GM06990 (cell line): Measurements from ENCODE around the gene ZFAND2A.

Source experiments
- DNase-seq: peaks from one replicate; pipeline ENCODE4 v3.0.0-alpha.2; 2011; ENCODE audit not compliant: insufficient read length; ENCODE audit errors: extremely low read depth
- H3K27me3 ChIP-seq: replicated peaks from 2 replicates; pipeline ENCODE4 v1.6.0; 2011; ENCODE audit warnings: low read length; ENCODE audit not compliant: control insufficient read depth, insufficient read depth
- H3K36me3 ChIP-seq: 2 replicates; pipeline ENCODE4 v1.5.1; 2011; ENCODE audit warnings: low read length; ENCODE audit not compliant: control insufficient read depth, insufficient read depth
- H3K4me3 ChIP-seq: replicated peaks from 2 replicates; pipeline ENCODE4 v1.5.1; 2011; ENCODE audit warnings: low read depth, mild to moderate bottlenecking, control low read depth, low read length
- CTCF ChIP-seq: IDR thresholded peaks from 2 replicates; pipeline ENCODE4 v1.5.1; 2011; ENCODE audit warnings: low read length, control low read depth, mild to moderate bottlenecking, inconsistent platforms; ENCODE audit not compliant: insufficient read depth, poor library complexity, severe bottlenecking

ZFAND2A gene

DNA sequence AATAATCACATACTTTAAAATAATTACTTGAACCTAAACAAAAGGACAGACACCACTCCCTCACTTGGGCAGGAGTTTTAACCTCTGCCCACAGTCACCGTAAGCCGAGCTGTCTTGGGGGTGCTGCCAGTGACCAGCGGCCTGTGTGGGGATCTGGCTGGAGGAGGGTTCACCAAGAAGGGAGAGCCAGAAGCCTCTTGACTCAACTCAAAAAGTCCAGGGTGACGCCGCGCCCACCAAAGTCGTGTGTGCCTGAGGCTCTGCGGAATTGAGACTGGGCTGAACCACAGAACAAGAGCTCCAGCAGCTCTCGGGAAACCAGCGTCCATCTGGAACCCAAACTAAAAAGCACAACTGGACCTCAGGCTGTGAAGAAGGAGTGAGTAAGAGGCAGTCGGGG is 35.8 kb downstream of the ZFAND2A start:
- no peak for TF ChIP-seq CTCF
- Histone ChIP-seq H3K4me3 (no peak overlapping the region), H3K36me3 (peaks cover 10% of the 10 kb centered on the region), H3K27me3 (no peaks in the 10 kb centered on the region)
- no peak for DNase-seq

- H3K36me3 ChIP-seq: peaks cover 10% of the 10 kb centered on the region
- no peak overlapping the region for H3K4me3 ChIP-seq
- no peaks in the 10 kb centered on the region for H3K27me3 ChIP-seq
- TF ChIP-seq CTCF: no peak
- DNase-seq: no peak
Observed at GRCh38 chr7:1123715-1124114, 36.3 kb downstream of the ZFAND2A start.

DNA sequence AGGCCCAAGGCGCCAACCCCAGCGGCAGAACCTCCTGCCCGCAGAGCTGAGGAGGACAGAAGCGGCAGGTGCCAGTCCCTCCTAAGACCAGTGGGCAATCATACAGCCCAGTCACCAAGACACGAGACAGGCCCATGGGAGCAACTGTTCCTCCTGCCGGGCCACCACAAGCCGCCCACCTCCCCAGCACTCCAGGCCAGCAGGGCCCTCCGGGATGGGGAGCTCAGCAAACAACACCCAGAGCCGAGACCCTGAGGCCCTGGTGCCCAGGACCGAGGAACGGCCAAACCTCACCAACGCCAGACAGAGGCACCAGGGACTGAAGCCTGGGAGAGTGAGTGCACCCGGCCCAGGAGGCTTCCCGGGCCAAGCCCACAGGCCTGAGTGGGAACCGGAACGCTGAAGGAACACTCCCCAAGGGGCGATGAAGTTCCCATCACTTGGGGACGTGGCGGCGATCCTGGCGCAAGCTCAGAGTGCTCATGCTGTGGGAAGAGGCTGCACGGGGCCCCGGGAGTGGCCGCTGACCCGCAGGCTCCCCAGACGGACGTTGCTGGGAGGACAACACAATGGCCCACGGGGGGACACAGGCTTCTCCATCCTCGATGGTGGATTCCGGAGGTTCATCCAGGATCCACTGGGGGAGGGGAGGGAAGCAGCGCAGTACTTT is 37.0 kb downstream of the ZFAND2A start:
- TF ChIP-seq CTCF: no peak
- no peak for DNase-seq
- no peak overlapping the region for H3K4me3 ChIP-seq
- no peaks in the 10 kb centered on the region for H3K27me3 ChIP-seq
- H3K36me3 ChIP-seq: peaks cover 10% of the 10 kb centered on the region

GRCh38 chr7:1121886-1122831 is 37.8 kb downstream of the ZFAND2A start:
- H3K4me3 ChIP-seq: no peak overlapping the region
- H3K27me3 ChIP-seq: no peaks in the 10 kb centered on the region
- DNase-seq: no peak
- H3K36me3 ChIP-seq: peaks cover 10% of the 10 kb centered on the region
- no peak for TF ChIP-seq CTCF

DNA sequence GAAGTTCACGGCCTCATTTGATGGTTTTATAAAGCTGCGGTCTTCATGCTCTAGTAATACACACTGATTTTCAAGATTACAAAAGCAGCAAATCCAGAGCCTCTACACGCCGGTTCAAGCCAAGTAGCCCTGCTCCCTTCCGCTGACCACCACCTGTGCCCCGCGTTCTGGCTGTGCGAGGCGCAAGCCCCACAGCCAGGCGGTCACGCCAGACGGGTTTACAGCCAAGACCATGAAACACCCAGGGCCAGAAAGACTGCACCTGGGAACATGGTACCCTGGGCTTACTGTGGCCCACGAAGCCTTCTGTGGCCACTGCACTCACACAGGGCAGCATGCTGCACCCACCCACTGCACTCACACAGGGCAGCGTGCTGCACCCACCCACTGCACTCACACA is 38.5 kb downstream of the ZFAND2A start:
- no peak for DNase-seq
- no peak for TF ChIP-seq CTCF
- Histone ChIP-seq H3K4me3 (no peak overlapping the region), H3K27me3 (no peaks in the 10 kb centered on the region), H3K36me3 (peaks cover 6% of the 10 kb centered on the region)
